ENCODE measurements around the gene ACAA1.
"Not testable (repeated sequence)": the region's sequence is repeated elsewhere in the genome, so short reads cannot be mapped to it uniquely, and the experiment has no call there.

The ACAA1 gene

DNA sequence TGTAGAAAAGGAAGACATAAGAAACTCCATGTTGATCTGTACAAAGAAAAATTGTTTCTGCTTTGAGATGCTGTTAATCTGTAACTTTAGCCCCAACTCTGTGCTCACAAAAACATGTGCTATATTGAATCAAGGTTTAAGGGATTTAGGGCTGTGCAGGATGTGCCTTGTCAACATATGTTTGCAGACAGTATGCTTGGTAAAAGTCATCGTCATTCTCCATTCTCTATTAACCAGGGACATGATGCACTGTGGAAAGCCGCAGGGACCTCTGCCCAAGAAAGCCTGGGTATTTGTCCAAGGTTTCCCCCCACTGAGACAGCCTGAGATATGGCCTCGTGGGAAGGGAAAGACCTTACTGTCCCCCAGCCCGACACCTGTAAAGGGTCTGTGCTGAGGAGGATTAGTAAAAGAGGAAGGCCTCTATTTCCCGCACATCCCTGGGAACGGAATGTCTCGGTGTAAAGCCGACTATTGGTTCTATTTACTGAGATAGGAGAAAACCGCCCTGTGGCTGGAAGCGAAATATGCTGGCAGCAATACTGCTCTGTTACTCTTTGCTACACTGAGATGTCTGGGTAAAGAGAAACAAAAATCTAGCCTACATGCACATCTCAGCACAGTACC, 2.3 kb downstream of the ACAA1 start:
- not testable (repeated sequence) for DNase-seq

DNA sequence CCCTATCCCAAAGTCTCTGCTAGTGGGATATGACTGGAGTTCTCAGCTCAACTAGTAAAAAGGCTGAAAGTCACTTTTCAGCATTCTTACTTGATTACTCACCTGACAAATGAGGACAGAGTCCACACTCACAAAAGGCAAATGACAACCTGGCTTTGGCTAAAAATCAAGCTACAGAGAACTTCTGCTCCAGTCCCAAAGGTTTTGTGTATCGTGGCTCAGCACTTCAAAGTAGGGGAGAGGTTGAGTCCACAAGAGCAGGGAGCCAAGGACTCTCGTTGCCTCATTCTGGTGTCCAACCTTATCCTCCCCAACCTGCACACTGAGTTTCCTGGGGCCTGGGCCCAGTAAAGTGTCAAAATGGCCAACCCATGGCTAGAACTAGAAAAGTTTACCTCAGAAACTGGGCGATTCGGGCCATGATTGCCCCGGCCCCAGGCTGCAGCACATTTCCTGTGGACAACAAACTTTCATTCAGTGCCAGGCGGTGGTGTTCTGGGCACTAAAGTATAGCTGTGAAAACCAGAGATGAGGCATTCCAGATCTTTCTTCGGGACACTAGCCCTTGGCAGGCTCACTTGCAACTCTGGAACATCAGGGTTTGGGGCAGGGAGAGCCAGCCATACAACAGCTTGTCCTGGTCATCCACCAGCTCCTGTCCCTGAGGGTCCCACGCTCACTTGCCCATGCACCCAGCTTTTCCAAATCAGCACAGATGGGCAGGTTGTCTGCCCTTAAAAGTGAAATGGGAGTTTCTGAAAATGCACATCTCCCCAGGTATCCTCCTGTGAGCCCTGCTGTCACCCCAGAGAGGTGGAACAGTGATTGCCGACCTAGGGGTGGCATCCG, 3.1 kb downstream of the ACAA1 start:
- DNase-seq: no peak

DNA sequence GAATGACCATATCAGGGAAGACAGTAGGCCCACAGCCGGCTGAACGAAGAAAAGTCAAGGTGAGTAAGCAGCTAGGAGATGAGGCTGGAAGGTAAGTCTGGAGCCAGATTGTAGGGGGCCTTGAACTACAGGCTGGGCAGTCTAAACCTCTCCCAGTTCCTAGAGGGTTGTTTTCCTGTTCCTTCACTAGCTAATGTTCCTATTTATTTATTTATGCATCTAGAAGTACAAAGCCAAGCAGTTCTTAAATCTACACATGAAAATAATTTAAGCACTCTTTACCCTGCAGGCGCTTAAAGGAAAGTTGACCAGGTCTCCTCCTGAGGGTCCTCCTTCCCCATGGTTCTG, 3.7 kb downstream of the ACAA1 start:
- DNase-seq: no peak

DNA sequence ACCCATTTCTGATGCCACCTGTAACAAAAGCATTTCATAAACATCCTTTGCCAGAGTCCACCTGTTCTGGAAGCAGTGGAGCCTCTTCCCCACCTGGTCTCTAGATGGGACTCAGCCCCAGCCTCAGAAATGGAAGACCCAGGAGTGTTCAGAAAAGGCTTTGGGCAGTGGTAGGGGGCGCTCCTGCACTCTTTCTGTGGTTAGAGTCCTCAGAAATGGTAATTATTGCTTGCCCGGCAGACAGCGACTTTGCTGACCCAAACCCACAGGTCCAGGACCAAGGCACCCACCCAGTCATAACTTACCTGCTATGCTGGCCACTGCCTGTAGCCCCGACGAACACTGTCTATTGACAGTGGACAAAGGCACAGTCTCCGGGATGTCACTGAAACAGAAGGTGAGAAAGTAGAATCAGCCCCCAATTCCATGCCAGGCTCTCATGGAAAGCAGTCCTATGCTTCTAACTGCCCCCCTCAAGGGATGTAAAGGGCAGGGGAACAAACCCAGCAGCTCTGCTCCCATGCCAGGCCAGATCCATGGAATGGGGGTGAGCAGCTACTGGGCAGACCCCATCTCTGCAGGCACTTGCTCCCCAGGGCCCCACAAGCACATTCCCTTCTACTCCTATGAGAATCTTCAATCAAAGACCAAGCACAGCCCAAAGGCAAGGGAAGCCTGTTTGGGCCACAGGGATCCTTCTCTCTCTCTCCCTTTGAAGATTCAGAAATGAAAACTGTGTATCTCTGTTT, 5.1 kb downstream of the ACAA1 start:
- peak; percentile 54 to 60 for DNase-seq

DNA sequence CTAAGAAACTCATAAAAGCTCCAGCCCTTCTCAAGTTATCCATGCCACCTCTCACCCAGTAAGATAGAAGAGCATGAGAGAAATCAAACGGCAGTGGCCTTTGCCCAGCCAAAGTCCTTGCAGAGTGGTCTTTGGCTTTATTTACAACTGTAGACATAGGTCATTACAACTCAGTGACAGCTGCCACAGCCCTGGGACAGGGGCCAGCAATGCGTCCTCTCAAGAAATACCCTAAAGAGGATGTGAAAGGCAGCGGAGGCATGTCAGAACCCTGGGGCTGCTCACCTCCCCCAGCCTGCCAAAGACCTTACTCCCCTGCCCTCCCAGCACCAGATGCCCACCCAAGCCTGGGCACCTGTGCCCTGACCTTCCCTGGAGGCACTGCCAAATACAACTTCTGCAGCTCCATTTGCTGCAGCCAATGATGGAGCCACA, 6.3 kb downstream of the ACAA1 start:
- no peak for DNase-seq

DNA sequence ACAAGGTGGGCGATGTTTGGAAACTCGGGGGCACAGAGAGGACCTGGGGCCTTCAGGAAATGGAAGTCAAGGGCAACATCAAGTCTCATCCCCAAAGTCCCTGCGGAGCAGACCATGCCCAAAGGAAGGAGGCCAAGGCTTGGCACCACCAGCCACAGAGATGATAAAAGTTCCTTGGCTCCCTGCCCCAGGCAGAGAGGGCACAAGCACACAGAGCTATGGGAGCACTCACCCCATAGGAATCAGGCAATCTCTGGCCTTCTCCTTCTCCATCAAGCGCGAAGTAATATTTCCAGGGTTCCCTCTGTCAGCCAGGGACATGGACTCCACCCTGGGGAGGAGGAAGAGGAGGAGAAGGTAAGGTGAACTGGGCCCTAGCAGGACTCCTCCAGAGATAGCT, 7.9 kb downstream of the ACAA1 start:
- DNase-seq: no peak

DNA sequence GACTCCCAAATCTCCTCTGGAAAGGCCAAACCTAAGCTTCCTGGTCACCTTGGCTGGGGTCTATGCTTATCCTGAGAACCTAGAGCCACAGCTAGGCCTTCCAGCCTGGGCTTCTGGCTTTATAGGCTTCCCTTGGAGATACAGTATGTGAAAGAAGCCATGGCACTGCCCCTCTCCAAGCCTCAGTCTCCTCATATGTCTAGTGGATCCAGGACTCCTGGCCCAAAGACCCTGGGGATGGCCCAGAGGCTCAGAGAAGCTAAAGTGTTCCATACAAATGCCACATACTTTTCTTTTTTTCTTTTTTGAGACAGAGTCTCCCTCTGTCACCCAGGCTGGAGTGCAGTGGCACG, 8.6 kb downstream of the ACAA1 start:
- DNase-seq: no peak

DNA sequence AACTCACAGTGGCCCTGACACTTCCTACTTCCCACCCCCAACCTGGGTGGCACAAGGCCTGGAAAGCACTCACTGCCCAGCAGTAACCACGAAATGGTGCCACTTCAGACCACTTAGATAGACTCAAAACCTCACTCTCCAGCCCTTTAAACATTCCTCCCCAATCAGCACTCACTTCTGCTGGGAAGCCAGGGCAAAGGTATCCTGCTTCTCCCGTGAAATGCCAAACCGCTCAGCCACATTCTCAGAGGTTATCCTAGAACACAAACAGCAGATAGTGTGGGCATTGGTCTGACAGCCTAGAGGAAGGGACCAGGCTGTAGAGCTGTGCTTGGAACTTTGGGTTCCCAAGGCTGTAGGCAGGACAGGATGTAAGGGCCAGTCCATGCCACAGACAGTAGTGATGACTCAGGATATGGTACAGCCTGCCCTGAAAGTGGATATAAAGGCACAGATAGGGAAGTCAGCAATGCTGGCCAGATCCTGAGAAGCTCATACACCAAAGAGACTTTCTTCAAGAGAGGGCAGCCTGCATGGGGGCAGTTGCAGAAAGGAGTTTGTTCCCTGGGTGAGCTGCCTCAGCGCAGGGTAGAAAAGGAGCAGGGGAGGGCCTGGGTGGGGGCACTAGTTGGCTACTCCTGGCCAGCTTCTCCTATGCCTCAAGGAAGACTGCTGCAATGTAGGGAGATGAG, 9.2 kb downstream of the ACAA1 start:
- DNase-seq: no peak

DNA sequence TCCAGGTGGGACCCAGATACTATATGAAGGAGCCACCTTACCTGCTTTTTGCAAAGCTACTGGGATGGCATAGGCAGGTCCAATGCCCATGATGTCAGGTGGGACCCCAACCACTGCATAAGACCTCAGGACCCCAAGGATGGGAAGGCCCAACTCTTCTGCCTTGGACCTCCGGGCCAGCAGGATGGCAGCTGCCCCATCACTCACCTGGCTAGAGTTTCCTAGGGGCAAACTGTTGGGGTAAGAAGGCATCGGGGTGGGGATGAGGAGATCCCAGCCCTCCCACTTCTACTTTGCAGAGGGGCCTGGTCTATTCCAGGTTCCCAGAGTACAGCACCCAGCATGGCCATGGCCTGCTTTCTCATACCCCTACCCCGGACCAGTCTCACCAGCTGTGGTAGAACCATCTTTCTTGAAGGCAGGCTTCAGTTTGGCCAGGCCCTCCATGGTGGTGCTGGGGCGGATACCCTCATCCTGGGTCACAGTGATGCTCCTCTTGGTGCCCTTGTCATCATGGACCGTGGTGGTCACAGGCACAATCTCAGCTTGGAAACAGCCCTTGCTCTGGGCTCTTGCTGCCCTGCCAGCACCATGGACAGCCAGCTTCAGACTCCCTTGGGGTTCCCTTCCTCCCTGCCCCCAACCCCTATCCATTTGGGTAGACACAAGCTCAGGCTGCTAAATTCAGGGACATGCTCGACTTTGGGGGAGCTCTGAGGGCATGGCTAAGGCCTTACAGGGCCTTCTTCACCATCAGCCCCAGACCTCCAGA, 10.6 kb downstream of the ACAA1 start:
- no peak for DNase-seq

DNA sequence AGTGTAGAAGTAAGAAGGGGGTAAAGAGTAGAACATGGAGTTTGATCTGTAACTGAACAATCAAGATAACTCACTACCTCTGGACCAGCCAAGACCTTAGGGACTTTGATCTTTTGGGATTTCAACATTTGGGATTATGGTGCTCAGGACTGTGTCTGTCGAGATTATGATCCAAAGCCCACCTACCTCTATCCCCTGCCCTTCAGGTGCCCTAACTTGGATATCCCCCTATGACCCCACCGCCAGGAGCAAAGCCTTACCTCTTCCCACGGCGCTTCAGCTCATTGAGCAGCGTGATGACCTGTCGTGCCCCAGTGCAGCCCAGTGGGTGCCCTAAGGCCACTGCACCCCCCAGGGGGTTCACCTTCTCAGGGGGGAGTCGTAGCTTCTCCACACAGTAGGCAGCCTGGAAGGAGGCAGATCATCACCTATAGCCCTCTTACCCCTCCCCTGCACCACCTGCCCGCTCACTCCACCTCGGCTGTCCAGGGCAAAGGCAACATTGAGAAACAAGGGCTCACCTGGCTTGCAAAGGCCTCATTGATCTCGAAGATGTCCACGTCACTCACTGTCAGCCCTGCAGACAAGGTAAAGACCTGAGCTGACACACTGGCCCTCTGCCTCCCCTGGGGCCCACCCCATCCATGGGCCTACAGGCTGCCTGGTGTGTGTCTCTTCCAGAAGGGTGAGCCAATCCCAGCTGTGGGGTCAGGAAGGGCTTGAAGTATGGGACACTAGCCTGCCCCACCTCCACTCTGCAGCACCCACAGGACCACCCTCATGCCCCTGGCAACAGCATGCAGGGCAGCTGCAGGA, 11.4 kb downstream of the ACAA1 start:
- DNase-seq: no peak

DNA sequence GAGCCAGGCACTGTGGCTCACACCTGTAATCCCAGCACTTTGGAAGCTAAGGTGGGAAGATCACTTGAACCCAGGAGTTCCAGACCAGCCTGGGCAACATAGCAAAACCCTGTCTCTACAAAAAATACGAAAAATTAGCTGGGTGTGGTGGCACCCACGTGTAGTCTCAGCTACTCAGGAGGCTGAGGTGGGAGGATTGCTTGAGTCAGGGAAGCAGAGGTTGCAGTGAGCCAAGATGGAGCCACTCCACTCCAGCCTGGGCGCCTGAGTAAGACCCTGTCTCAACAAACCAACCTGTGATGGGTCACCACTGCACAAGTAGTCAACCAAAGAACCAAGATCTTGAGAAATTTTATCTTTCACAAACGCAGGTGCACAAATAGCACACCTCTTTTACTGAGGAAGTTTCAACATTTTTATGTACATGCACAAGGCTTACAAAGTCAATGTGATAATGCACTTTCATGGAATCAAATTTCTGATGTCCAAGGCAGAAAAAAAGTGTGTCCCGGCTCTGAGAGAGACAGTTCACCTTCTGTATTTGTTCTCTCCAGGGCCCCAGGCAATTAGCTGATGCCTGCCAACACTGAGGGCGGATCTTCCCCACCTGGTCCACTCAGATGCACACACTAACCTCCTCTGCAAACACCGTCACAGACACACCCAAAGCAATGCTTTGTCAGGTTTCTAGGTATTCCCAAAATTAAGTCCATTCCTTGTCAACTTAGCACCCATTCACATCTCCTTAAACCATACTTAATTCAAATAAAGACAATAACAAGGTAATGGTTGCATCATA, 12.4 kb downstream of the ACAA1 start:
- no peak for DNase-seq

DNA sequence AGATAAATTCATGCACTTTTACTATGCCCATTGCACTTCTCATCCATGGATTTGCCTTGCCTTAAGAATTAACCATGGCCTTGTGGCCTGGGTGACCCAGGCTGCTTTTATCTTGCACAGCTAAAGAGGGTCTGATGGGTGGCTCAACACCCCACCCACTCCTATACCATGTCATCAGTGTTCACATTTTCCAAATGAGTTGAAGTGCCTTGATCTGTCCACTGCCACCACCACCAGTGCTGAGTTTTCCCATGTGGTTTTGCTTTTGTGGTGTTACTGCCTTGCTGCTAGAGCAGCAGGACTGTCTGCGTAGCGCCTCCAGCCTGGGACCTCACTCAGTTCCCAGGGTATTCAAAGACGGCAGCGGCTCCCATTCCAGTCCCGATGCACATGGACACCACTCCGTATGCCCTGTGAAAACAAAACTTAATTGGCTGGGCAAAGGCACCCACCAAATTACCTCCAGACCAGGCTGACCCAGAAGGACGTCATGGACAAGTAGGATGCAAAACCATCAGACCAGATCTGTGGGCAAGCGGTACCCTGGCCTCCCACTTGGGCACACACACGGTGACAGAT, 14.1 kb downstream of the ACAA1 start:
- DNase-seq: no peak

DNA sequence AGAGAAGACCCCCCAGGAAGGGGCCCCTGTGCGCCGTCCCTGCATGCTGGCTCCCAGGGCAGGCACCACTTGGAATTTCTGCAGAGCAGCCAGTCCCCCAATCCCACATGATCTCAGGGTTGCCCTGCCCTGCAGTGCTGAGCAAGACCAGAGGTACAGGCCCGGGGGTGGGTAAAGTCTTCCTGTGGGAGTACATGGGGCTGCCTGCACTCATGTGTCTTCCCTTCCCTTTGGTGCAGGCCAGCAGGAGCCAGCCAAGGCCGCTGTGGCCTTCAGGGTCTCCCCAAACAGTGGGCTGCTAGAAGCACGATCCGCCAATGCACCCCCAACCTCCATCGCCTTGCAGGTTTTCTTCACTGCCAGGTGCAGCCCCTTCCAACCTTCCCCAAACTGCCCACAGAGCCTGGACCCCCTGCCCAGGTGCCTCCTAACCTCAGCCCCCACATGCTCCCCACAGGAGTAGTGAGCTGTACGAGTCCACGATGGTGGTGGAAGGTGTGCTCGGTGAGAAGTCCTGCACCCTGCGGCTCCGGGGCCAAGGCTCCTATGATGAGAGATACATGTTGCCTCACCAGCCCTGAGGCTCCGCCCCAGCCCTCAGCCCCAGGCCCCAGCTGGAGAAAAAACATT, 15.0 kb downstream of the ACAA1 start:
- no peak for DNase-seq

DNA sequence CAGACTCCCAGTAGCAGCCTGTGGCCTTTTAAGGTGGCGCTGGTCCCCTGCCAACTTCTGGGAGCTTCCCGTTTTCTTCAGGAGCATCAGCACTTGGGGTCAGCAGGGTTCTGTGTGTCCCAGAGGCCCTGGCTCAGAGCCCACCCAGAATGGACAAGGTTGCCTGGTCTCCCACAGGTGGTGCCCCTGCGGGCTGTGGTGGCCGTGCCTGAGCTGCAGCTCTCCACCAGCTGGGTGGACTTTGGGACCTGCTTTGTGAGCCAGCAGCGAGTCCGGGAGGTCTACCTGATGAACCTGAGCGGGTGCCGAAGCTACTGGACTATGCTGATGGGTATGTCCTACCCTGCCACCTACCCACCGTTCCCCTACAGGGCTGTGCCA, 15.5 kb downstream of the ACAA1 start:
- no peak for DNase-seq

DNA sequence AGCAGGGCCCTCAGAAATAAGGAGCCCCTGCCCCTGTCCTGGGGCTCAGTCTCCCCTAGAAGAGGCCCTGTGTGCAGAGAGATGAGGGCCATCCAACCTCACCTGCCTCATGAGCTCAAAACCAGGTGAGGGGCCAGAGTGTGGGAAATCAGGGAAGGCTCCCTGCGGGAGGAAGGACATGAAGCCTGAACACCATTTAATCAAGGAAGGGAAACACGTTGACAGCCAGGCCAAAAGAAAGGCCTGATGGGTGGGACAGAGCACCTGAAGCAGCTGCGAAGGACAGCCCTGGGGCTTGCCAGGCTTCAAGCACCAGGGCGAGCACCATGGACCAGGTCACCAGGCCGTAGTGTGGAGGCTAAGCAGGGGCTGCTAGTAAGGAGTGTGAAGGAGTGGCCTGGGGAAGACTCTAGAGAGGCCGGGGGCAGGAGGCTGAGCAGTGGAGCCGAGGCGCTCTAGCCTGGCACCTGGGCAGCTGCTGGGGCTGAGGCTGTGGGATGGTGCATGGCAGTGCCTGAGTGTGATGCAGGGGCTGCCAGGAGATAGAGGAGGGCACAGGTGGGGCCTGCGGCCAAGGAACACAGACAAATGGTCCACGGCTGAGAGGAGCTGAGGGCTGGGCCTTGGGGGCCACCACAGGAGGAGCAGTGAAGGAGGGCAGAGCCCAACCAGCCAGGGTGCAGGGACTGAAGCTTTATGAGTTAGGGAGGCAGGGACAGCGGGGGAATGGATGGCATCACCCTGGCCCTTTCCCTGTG, 16.1 kb downstream of the ACAA1 start:
- no peak for DNase-seq

DNA sequence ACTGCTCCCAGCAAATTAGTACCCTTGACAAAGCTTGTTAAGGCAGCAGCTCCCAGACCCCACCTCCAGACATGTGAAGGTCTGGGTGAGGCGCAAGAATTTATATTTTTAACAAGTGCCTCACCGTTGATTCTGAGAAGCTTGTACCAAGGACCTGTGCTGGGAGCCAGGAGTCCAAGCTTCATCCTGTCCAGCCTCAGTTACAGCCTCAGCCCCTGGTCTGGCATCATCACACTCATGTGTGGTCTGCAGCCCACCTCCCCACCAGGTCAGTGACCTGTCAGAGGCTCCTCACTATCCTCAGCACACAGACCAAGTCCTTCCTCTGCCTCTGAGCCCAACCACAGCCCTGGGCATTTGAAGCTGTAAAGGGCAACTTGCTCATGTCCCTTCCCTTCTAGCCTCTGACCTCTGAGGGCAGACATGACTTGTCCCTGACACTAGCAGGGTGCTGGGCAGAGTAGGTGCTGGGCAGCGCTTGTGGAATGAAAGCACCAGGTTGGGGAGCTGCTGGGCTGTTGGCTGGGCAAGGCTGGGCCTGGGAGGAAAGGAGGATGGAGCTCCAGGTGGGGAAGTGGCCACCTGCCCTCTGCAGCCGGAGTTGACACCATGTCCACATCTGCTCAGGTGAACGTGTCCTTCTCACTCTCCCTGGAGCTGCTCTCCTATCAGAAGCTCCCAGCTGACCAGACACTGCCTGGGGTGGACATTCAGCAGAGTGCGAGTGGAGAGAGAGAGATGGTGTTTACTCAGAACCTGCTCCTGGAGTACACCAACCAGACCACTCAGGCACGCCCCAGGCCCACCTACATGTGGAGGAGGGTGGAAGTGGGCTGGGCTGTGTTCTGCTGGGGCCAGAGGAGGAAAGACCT, 16.9 kb downstream of the ACAA1 start:
- DNase-seq: no peak

DNA sequence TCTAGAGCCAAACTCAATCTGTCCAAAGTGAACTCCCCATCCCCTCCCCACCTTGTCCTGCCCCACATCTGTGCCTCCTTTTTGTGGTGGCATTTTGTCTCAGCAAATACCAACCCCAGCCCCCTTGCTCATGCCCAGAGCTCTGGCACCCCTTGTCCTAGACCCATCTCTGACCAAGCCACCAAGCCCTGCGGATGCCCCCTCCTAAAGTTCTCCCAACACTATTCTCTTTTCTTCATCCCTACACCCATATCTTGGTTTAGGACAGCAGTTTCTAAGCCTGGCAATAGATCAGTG, 17.7 kb downstream of the ACAA1 start:
- DNase-seq: no peak
